AG10803 (cell line): ENCODE results near the gene SCN4A.
A peak's percentile ranks its signal among the peaks of the same experiment; 100 is the strongest.
"Not testable (repeated sequence)": the region's sequence is repeated elsewhere in the genome, so short reads cannot be mapped to it uniquely, and the experiment has no call there.

ENCODE experiments used
- DNase-seq: peaks from one replicate; pipeline ENCODE4 v3.0.0; 2010; ENCODE audit warnings: low read depth
- H3K4me3 ChIP-seq: 2 replicates; pipeline ENCODE4 v1.5.1; 2011; ENCODE audit warnings: mild to moderate bottlenecking, low read length, control low read depth
- CTCF ChIP-seq: conservative IDR thresholded peaks from 2 replicates; pipeline ENCODE4 v1.5.1; 2011; ENCODE audit warnings: mild to moderate bottlenecking, low read length, control low read depth, inconsistent platforms

The SCN4A gene

GRCh38 chr17:63972796-63973195, at the start of gene SCN4A:
Gene SCN4A, minus strand, starts transcription at chr17:63972918. Its CDS starts 77 bp downstream, at chr17:63972841.
- no peak for DNase-seq
- H3K4me3 ChIP-seq = no peak within 1 kb of the TSS
- TF ChIP-seq CTCF = no peak

- H3K4me3 ChIP-seq = no peak within 1 kb of the TSS; the same call in 1 of the 2 replicates
- no peak for DNase-seq
- no peak for TF ChIP-seq CTCF
Observed at GRCh38 chr17:64020056-64020766, 47.5 kb upstream of the SCN4A start, which contains the start of gene ICAM2. Gene ICAM2, minus strand, starts transcription at chr17:64020633. Its CDS starts 13,942 bp downstream, at chr17:64006691.

- DNase-seq, H3K4me3 ChIP-seq: not testable (repeated sequence)
Observed at GRCh38 chr17:64019551-64019961, 46.8 kb upstream of the SCN4A start.

GRCh38 chr17:64017381-64017980, 44.8 kb upstream of the SCN4A start:
- DNase-seq = no peak
- no peak overlapping the region for H3K4me3 ChIP-seq
- peak; percentile 36 for TF ChIP-seq CTCF

- no peak for TF ChIP-seq CTCF
- DNase-seq = no peak
- H3K4me3 ChIP-seq = no peak overlapping the region
Observed at GRCh38 chr17:64016974-64017373, 44.3 kb upstream of the SCN4A start.

- no peak for DNase-seq
- TF ChIP-seq CTCF = peak; percentile 31
- H3K4me3 ChIP-seq = no peak overlapping the region
Observed at GRCh38 chr17:64016231-64016784, 43.6 kb upstream of the SCN4A start.

- no peak for DNase-seq
- no peak for TF ChIP-seq CTCF
- no peak overlapping the region for H3K4me3 ChIP-seq
Observed at GRCh38 chr17:64015447-64015846, 42.7 kb upstream of the SCN4A start.
